ENCODE results near the gene DMD. TPM values are rescaled to one million over a fixed set of nuclear protein-coding genes. Genes with fewer than 3 reads are reported as not detected.

DMD gene
- total RNA-seq, 1 donor from 2014 or later: 22.9 TPM

GRCh38 chrX:31301203-31301602 is 1910.1 kb downstream of the DMD start:
- ATAC-seq (ENCODE audit: low read depth) (no peak), DNase-seq (no peak)
- Mint-ChIP-seq H3K27ac (no peak overlapping the region), H3K9me3 (peaks cover 3% of the 10 kb centered on the region), H3K4me1 (peaks cover 2% of the 10 kb centered on the region), H3K27me3 (peaks cover 2% of the 10 kb centered on the region), H3K4me3 (no peak overlapping the region), H3K36me3 (ENCODE audit: low read depth) (no peaks in the 10 kb centered on the region)
- TF ChIP-seq CTCF (IDR thresholded peaks at IDR 0.05): no peak
- intact Hi-C loops (cut with micrococcal nuclease): no loop called here
- ChIA-PET POLR2A (no interaction called here), CTCF (no interaction called here)

DNA sequence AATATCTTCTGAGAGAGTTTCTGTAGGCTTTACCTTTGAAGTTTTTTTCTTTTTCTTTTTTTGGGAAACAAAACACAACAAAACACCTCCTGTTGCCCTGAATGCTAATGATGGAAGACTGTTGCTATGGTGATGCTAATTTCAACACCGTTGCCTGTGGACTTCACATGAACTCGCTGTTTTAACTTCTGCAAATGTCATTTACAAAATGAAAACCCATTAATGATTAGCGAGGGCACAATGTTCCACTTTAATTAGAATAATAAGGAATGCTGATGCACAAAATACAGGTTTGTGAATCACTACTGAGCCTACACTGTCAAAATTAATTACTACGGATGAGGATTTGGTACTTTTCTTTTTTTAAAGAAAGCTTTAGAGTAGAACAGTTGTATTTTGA is 1912.4 kb downstream of the DMD start:
- POLR2A ChIA-PET: no interaction called here
- no peaks in the 10 kb centered on the region for H3K36me3 Mint-ChIP-seq (ENCODE audit: low read depth)
- intact Hi-C loops (cut with micrococcal nuclease): no loop called here

DNA sequence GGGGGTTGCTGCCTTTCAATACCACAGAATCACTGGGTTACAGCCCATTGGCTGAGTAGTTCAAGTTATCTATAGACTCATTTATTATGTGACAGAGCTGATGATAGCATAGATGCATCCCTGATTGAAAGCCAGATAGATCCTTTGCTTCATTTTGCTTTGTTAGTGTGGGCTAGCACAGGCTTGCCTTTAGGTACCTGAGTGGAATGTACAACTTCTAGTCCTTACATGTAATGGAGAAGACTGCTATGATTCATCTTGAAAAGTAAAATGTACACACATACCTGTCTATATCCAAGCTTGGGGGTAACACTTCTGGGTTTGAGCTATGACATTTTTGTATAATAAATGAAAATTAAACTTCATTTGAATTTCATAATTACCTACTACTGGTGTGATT is 1913.5 kb downstream of the DMD start:
- POLR2A ChIA-PET: no interaction called here
- TF ChIP-seq CTCF (IDR thresholded peaks at IDR 0.05): no peak
- peaks cover 3% of the 10 kb centered on the region for H3K9me3 Mint-ChIP-seq
- no peak overlapping the region for H3K4me3 Mint-ChIP-seq
- no peak for DNase-seq
- intact Hi-C loops (cut with micrococcal nuclease): no loop called here
- no peak overlapping the region for H3K27ac Mint-ChIP-seq
- no peak for ATAC-seq (ENCODE audit: low read depth)
- H3K4me1 Mint-ChIP-seq: no peaks in the 10 kb centered on the region
- CTCF ChIA-PET: interaction anchor here (0.9 to 1.1 kb wide), 2 partner anchors 84 to 259 kb away, joined by 3 to 4 read pairs; no protein-coding TSS in a partner anchor
- peaks cover 2% of the 10 kb centered on the region for H3K27me3 Mint-ChIP-seq
- H3K36me3 Mint-ChIP-seq (ENCODE audit: low read depth): no peaks in the 10 kb centered on the region

More for the DNA sequence above, 1912.4 kb downstream of the DMD start:
- Mint-ChIP-seq H3K9me3 (peaks cover 3% of the 10 kb centered on the region), H3K27me3 (peaks cover 2% of the 10 kb centered on the region), H3K4me1 (no peaks in the 10 kb centered on the region), H3K27ac (no peak overlapping the region), H3K4me3 (no peak overlapping the region)
- DNase-seq (no peak), ATAC-seq (ENCODE audit: low read depth) (no peak)
- TF ChIP-seq CTCF (IDR thresholded peaks at IDR 0.05): no peak
- CTCF ChIA-PET: no interaction called here

GRCh38 chrX:31294475-31294874 is 1916.9 kb downstream of the DMD start:
- Mint-ChIP-seq H3K9me3 (no peaks in the 10 kb centered on the region), H3K27ac (no peak overlapping the region), H3K4me1 (no peaks in the 10 kb centered on the region), H3K36me3 (ENCODE audit: low read depth) (no peaks in the 10 kb centered on the region), H3K4me3 (no peak overlapping the region), H3K27me3 (peaks cover 2% of the 10 kb centered on the region)
- intact Hi-C loops (cut with micrococcal nuclease): loop anchor here (5.0 kb wide), 1 partner anchor 557 kb away; no protein-coding TSS in a partner anchor
- ChIA-PET POLR2A (no interaction called here), CTCF (interaction anchor here (1.7 to 5.7 kb wide), 4 partner anchors 80 to 261 kb away, joined by 4 to 110 read pairs (median 32); no protein-coding TSS in a partner anchor)
- ATAC-seq (ENCODE audit: low read depth): no peak
- no peak for TF ChIP-seq CTCF (IDR thresholded peaks at IDR 0.05)
- DNase-seq: no peak

GRCh38 chrX:31293409-31293808 is 1917.9 kb downstream of the DMD start:
- H3K4me1 Mint-ChIP-seq: no peaks in the 10 kb centered on the region
- no peak overlapping the region for H3K27ac Mint-ChIP-seq
- ChIA-PET POLR2A (no interaction called here), CTCF (interaction anchor here (1.0 to 5.7 kb wide), 6 partner anchors 69 to 259 kb away, joined by 3 to 110 read pairs (median 7); no protein-coding TSS in a partner anchor)
- H3K9me3 Mint-ChIP-seq: no peaks in the 10 kb centered on the region
- no peaks in the 10 kb centered on the region for H3K36me3 Mint-ChIP-seq (ENCODE audit: low read depth)
- no peaks in the 10 kb centered on the region for H3K27me3 Mint-ChIP-seq
- ATAC-seq (ENCODE audit: low read depth) (peak; percentile 58), DNase-seq (no peak)
- no peak overlapping the region for H3K4me3 Mint-ChIP-seq
- intact Hi-C loops (cut with micrococcal nuclease): loop anchor here (1.0 to 5.0 kb wide), 4 partner anchors 79 to 556 kb away; no protein-coding TSS in a partner anchor
- TF ChIP-seq CTCF (IDR thresholded peaks at IDR 0.05): no peak
